ENCODE results near the gene PBX4. TPM values are rescaled to one million over a fixed set of nuclear protein-coding genes. Genes with fewer than 3 reads are reported as not detected.

Gene PBX4
- total and polyA plus RNA-seq, 10 of the 15 experiments (the other 5 are each of a cell fraction or from before 2014, with no cell fraction given) = 0.18 to 17.3 (median 4.2) TPM

GRCh38 chr19:19543101-19543500, 75.4 kb downstream of the PBX4 start:
- no peak for FAIRE-seq
- RAD21 ChIA-PET (ENCODE audit: unreplicated experiment) = no interaction called here

More at GRCh38 chr19:19543101-19543500, 75.4 kb downstream of the PBX4 start:
- TF ChIP-seq RELA (IDR thresholded peaks at IDR 0.05; ENCODE audit: borderline replicate concordance, partially characterized antibody) (no peak), RFX5 (IDR thresholded peaks at IDR 0.05; ENCODE audit: low read depth, low read length) (no peak), IRF4 (IDR thresholded peaks at IDR 0.05; ENCODE audit: low read depth, low read length) (no peak), IRF3 (IDR thresholded peaks at IDR 0.05) (no peak), ZSCAN29 (IDR thresholded peaks at IDR 0.05) (no peak), PRDM15 (CRISPR knock-in tag; IDR thresholded peaks at IDR 0.05) (no peak), HDGF (IDR thresholded peaks at IDR 0.05) (no peak)
- TF ChIP-seq, protein P1, sequence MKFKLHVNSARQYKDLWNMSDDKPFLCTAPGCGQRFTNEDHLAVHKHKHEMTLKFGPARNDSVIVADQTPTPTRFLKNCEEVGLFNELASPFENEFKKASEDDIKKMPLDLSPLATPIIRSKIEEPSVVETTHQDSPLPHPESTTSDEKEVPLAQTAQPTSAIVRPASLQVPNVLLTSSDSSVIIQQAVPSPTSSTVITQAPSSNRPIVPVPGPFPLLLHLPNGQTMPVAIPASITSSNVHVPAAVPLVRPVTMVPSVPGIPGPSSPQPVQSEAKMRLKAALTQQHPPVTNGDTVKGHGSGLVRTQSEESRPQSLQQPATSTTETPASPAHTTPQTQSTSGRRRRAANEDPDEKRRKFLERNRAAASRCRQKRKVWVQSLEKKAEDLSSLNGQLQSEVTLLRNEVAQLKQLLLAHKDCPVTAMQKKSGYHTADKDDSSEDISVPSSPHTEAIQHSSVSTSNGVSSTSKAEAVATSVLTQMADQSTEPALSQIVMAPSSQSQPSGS (IDR thresholded peaks at IDR 0.05; ENCODE audit: low read length) = no peak
- TF ChIP-seq, protein P2, sequence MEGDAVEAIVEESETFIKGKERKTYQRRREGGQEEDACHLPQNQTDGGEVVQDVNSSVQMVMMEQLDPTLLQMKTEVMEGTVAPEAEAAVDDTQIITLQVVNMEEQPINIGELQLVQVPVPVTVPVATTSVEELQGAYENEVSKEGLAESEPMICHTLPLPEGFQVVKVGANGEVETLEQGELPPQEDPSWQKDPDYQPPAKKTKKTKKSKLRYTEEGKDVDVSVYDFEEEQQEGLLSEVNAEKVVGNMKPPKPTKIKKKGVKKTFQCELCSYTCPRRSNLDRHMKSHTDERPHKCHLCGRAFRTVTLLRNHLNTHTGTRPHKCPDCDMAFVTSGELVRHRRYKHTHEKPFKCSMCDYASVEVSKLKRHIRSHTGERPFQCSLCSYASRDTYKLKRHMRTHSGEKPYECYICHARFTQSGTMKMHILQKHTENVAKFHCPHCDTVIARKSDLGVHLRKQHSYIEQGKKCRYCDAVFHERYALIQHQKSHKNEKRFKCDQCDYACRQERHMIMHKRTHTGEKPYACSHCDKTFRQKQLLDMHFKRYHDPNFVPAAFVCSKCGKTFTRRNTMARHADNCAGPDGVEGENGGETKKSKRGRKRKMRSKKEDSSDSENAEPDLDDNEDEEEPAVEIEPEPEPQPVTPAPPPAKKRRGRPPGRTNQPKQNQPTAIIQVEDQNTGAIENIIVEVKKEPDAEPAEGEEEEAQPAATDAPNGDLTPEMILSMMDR (IDR thresholded peaks at IDR 0.05 in 2 of 3, conservative IDR thresholded peaks at IDR 0.05 in 1 of 3; ENCODE audit: control insufficient read depth in 2 of 3, extremely low read depth in 1 of 3, insufficient read depth in 1 of 3, low read depth in 3 of 3, low read length in 3 of 3) = no peak
- Histone ChIP-seq H3K4me1 (ENCODE audit: control insufficient read depth, insufficient read depth, low read length) (peaks cover 3% of the 10 kb centered on the region), H3K36me3 (ENCODE audit: control insufficient read depth in 2 of 2, insufficient read depth in 2 of 2, low read length in 1 of 2) (no peaks in the 10 kb centered on the region), H4K20me1 (ENCODE audit: control insufficient read depth, insufficient read depth) (no peaks in the 10 kb centered on the region), H3K9ac (ENCODE audit: control insufficient read depth, insufficient read depth, low read length) (no peak overlapping the region), H3K4me3 (no peak overlapping the region), H3K27me3 (replicated peaks in 1 of 2; ENCODE audit: control insufficient read depth in 2 of 2, insufficient read depth in 2 of 2, low read length in 1 of 2) (peaks cover 0 to 3% of the 10 kb centered on the region in 2 experiments; a peak in 1 of 4 replicates), H3K9me3 (replicated peaks; ENCODE audit: control insufficient read depth, insufficient read depth, low read length) (no peaks in the 10 kb centered on the region; the same call in 2 of the 3 replicates), H3K27ac (ENCODE audit: control insufficient read depth, insufficient read depth) (no peak overlapping the region), H2AFZ (ENCODE audit: control insufficient read depth, low read depth, low read length) (no peak overlapping the region), H3K4me2 (ENCODE audit: control insufficient read depth, insufficient read depth) (no peak overlapping the region), H3K79me2 (ENCODE audit: control insufficient read depth, insufficient read depth, low read length) (no peaks in the 10 kb centered on the region)
- ChIA-PET POLR2A (no interaction called here), CTCF (interaction anchor here (0.9 to 1.0 kb wide), 3 partner anchors 8 to 101 kb away, joined by 3 to 6 read pairs (median 3); partner anchors contain the start of gene GMIP), SMC1A (ENCODE audit: uncharacterized antibody, unreplicated experiment) (no interaction called here)
- ATAC-seq = no peak
- intact Hi-C loops (cut with micrococcal nuclease; ENCODE audit: unreplicated experiment) = no loop called here
- WGBS (ENCODE audit: insufficient coverage, insufficient replicate concordance, low lambda C conversion rate, missing lambda C conversion rate) = 85% methylated on average over 13 of the region's 13 CpGs
- DNase-seq (ENCODE audit: low read depth, low spot score) = no peak
- in situ Hi-C loops (cut with MboI) = loop anchor here (25.0 kb wide), 4 partner anchors 869 to 1494 kb away; partner anchors contain the start of genes ZNF66 and ZNF737
- BruUV-seq (replicated peaks) = no TSS peak
